HG03060 (cell line): Measurements from ENCODE around the gene FAM174B.

Experiments used
- ATAC-seq: cut with Tn5 transposase; IDR thresholded peaks from one replicate; pipeline ENCODE4 v1.9.1; 2021; ENCODE audit warnings: low read depth, moderate number of reproducible peaks; ENCODE audit not compliant: unreplicated experiment

The FAM174B gene

DNA sequence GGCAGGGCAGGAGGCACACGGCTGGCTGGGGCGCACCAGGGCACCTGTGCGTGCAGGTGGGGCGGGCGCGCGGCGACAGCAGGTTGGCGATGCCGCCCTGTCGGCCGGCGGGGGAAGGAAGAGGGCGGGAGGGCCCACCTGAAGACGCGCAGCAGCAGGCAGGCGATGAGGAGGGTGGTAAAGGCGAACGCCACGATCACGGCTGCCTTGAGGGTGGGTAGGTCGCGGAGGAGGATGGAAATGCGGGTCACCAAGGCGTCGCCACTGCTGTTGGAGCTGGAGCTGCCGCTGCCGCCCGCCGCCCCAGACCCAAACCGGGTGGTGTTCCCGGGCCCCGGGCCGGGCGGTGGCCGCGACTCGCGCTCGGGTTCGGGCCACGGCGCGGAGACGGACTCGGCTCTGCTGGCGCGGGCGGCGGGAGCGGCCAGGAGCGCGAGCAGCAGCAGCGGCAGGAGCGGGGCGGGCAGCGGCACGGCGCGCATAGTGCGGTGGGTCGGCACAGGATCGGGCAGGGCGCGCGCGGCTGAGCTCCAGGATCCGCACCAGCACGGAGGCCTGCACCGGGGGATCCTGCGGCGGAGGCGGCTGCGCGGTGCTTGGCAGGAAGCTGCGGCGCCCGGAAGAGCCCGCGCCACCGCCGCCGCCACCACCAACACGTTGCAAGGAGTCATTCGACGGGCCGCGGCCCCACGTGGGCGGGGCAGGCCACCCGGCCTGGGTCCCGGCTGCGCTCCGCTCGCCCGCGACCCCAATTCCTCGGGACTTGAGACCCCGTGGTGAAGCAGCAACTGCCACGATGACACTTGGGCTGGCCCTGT, at the start of gene FAM174B:
Gene FAM174B, minus strand, starts transcription at position 598 of the 818 bp plus-strand sequence.
- no peak for ATAC-seq

DNA sequence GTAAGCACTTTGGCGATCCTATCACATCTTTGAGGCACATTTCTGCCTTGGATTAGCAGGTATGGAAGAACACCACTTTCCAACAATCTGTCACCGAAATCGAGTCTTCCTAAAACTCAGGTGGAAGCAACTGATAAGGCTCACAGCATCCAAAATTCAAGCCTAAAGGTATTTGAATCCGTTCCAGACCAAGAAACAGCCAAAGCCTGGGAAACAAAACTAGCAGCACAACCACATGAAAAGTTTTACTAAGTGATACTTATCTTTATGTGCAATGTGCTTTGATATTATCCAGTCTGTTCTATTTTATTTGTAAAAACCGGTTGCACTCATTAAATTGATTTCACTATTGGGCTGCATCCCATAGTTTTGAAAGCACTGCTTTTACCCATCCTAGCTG, 40.5 kb upstream of the FAM174B start:
- ATAC-seq, result no peak

GRCh38 chr15:92693691-92694331, 38.2 kb upstream of the FAM174B start:
- no peak for ATAC-seq

DNA sequence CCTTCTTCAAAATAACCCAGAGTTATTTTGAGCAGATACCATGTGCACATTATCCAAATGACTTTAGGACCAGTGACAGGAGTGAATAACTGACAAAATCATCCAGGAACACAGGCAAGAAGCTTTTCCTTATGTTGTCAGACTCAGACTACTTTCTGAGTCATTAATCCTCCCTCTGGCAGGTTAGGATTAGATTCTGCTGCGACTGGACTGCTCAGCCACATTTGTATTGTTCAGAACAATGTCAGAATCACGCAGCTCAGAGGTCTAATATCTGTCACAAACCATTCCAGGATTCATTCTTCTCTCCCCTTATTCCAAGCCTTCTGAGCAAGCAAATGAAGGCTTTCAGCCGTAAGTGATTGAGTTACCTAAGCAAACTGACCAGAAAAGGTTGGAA, 34.8 kb upstream of the FAM174B start:
- no peak for ATAC-seq

GRCh38 chr15:92687746-92688145, 32.2 kb upstream of the FAM174B start:
- ATAC-seq, result no peak

DNA sequence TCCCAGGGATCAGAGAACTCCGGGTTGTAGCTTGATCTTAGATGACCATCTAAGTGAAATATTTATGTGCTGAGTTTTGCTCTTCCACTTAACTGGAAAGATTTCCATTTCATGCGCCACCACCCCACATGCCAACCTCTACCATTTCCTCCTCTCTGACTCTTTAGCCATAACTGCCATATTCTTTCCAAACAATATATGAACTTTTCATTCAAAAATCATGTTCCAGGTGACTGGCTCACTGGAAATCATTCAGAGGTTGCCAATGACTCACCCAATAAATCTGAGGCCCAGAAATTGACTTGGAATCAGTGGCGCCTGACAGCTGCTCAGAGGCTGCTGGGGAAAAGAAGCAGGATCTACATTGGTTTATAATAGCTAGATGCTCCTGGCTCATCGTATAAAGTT, 31.6 kb upstream of the FAM174B start:
- no peak for ATAC-seq

DNA sequence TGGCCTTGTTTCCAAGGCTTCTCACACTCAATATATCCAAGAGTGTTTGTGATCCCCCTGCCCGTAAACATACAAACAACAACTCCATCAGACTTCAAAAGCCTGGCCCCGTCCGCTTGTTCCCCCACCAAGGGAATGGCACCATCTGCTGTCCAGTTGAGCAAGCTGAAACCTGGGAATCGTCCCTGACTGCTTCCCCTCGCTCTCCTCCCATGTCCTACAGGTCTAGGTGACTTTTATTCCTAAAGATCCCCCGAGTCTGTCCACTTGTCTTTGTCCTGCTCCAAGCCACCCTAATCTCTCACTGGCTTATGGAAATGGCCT, 27.9 kb upstream of the FAM174B start:
- no peak for ATAC-seq

- ATAC-seq, result no peak
Measured at GRCh38 chr15:92682741-92683510, 27.4 kb upstream of the FAM174B start.

- no peak for ATAC-seq
Measured at GRCh38 chr15:92681141-92681631, 25.6 kb upstream of the FAM174B start.

DNA sequence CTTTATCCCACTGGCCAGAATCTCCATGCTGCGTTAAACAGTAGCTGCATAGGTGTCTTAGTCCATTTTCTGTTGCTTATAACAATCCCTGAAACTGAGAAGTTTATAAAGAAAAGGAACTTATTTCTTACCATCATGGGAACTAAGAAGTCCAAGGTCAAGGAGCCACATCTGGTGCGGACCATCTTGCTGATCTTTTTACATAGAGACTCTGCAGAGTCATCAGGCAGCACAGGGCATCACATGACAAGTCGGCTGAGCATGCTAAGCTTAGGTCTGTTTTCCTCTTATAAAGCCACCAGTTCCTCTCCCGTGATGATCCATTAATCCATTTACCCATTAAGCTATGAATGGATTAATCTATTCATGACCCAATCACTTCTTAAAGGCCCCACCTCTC, 22.4 kb upstream of the FAM174B start:
- no peak for ATAC-seq

DNA sequence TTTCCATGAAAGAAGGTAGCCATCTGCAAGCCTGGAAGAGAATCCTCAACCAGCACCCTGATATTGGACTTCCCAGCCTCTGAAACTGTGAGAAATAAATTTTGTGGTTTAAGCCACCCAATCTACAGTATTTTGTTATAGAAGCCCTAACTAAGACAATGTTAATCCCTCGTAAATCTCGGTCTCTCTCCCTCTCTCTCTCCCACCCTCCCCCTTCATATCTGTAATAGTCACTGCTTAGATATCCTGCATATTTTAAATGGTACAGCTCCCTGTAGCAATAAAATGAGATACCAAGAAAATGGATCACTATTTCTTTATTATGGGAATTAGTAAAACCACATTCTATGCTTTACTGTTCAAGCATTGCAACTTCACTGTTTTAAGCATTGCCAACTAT, 21.0 kb upstream of the FAM174B start:
- ATAC-seq, result no peak

- no peak for ATAC-seq
Measured at GRCh38 chr15:92675485-92675884, 19.9 kb upstream of the FAM174B start.

DNA sequence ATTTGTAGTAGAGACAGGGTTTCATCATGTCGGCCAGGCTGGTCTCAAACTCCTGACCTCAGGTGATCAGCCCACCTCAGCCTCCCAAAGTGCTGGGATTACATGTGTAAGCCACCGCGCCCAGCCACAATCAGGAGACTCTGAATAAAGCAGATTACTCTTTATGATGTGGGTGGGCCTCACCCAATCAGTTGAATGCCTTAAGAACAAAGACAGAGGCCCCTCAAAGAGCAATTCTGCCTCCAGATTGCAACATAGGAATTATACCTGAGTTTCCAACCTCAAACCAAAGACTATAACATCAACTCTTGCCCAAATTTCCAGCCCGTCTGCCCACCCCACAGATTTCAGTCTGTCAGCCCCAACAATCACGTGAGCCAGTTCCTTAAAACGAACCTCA, 18.8 kb upstream of the FAM174B start:
- no peak for ATAC-seq

DNA sequence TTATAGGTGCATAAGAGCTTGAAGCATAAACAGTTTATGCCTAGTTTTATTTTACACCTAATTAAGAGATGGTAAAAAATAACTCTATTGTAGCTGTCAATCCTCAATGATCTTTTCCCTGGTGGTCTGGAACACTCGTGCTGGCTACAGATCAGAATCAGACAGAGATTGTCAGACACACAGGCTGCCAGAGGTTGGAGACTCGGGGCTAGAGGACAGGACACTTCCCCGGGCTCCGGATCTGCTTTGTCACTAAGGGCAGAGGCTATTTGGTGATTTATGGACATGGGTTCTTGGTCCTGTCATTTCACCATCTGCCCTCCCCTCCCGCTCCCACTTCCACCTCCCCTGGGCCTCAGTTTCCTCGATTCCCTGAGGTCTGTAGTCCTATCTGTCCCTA, 16.5 kb upstream of the FAM174B start:
- ATAC-seq, result no peak

DNA sequence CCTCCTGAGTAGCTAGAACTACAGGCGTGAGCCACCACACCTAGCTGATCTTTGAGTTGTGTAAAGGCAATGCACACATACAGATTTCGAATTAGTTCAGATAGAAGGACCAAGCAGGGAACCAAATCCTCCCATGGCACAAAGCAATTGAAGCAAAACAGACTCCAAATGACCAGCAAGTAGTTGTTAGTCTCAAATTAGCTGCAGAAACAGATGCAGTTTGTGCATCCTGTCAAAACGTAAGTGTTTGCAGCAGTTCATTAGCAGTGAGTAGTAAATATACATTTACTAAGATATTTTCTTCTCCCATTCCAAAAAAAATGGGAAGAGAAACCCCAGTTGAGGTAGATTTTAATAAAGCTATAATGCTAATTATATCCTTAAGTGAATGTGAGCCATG, 15.8 kb upstream of the FAM174B start:
- ATAC-seq, result no peak

DNA sequence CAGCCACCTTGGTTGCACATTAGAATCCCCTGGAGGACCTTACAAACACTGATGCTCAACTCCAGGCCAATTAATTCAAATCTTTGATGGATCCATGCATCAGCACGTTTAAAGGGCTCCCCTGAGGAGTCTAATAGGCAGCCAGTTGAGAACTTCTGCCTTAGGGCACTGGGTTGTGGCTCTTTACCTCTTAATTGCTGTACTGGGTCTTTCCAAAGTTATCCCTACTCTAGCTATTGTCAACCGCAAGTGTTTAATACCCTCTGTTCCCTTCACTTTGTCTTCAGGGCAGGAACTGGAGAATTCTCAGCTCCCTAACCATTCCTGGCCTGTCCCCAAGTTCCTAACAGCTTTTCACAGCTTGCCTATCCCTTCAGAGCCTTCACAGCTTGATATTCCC, 15.0 kb upstream of the FAM174B start:
- no peak for ATAC-seq

- no peak for ATAC-seq
Measured at GRCh38 chr15:92669432-92669831, 13.9 kb upstream of the FAM174B start.

DNA sequence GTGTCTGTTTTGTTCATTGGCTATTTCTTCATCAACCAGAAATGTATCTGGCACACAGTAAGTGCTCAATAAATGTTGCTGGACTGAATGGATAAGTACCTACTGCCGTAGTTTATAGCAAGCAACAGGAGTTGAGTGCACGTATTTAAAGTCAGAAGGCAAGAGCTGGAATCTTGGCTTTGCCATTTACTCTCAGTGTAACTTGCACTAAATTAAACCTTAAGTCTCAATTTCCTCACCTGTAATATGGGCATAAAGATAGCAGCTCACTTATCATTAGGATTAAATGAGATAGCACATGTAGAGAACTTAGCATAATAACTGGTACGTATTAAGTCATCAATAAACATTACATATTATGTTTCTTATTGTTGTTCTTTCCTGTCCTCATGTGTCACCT, 13.0 kb upstream of the FAM174B start:
- no peak for ATAC-seq

DNA sequence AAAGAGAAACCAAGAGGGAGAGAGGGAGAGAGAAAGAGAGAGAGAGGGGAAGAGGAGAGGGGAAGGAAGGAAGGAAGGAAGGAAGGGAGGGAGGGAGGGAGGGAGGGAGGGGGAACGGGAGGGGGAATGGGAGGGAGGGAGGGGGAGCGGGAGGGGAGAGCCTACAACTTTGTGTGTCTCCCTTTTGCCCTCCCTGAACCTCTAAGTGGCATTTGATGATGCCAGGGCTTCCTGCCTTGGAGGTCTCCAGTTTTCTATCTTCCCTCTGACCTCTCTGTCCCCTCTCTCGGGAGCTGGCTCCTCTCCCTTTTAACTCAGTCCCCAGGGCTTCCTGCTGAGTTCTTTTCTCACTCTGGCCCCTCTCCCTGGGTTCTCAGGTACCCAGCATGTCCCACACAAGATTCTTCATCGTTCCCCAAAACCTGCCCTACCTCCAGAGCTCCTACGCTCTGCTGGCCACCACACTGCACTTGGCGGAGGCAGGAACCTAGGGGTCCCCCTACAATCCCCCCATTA, 12.5 kb upstream of the FAM174B start:
- ATAC-seq, result no peak

GRCh38 chr15:92667287-92667904, 11.8 kb upstream of the FAM174B start:
- no peak for ATAC-seq

DNA sequence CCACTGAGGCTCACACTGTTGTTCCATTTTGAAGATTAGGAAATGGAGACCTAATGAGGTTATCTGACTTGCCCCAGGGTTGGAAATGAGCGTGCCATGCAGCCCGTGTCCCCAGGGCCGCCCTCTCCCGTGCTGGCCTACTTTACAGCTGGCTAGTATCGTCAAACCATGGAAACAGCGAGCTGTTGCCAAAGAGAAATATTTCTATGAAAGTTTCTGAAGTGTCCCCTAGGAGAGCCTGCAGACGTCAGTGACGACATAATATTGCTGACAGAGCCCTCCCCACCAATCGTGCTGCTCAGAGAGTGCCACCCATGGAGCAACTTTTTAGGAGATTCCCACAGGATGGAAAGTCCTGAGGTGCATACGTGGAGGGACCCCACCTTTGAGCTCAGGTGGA, 11.2 kb upstream of the FAM174B start:
- no peak for ATAC-seq
